Measurements from ENCODE around the gene ADAMTS3.
"Not testable (repeated sequence)": the region's sequence is repeated elsewhere in the genome, so short reads cannot be mapped to it uniquely, and the experiment has no call there.

Gene ADAMTS3

DNA sequence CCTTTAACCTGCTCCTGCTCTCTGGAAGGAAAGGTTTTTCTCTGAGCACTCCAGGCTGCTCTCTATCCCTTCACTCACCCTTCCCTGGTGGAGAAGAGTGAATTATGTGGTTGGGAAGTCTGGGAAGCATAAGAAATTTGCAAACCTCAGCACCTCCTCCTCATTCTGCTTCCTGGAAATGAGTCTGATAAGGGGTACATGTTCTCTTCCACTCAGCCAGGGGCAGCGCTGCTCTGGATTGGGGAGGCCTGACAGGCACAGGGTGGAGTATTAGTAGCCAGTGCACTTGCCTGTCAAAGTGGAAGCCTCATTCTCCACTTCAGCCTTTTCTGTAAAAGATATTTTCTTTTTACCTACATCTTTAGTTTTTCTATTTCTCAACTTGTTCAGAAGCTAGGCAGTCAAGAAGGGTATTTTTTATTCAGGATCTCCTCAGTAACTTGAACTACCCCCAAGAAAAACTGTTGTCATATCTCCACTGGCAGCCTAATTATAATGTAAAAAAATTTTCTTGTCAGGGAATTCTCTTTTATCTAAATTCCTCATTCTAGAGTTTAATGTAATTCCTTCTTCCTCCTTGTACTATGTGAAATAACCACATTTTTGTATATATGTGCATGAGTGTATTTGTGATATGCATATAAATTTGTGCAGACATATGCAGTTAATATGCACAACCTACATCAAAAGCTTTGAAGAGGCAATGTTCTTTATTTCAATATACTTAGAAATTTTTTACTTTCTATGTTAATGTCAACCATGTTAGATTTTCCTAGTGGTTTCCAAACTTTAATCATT, 15.3 kb downstream of the ADAMTS3 start:
- no peak overlapping the region for H3K4me3 ChIP-seq (ENCODE audit: low read length)
- TF ChIP-seq, protein P1, sequence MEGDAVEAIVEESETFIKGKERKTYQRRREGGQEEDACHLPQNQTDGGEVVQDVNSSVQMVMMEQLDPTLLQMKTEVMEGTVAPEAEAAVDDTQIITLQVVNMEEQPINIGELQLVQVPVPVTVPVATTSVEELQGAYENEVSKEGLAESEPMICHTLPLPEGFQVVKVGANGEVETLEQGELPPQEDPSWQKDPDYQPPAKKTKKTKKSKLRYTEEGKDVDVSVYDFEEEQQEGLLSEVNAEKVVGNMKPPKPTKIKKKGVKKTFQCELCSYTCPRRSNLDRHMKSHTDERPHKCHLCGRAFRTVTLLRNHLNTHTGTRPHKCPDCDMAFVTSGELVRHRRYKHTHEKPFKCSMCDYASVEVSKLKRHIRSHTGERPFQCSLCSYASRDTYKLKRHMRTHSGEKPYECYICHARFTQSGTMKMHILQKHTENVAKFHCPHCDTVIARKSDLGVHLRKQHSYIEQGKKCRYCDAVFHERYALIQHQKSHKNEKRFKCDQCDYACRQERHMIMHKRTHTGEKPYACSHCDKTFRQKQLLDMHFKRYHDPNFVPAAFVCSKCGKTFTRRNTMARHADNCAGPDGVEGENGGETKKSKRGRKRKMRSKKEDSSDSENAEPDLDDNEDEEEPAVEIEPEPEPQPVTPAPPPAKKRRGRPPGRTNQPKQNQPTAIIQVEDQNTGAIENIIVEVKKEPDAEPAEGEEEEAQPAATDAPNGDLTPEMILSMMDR (IDR thresholded peaks at IDR 0.05; ENCODE audit: insufficient read depth, low read depth, low read length, missing control alignments): no peak
- no peak for DNase-seq (ENCODE audit: low read depth)

- no peak for DNase-seq (ENCODE audit: low read depth)
- no peak overlapping the region for H3K4me3 ChIP-seq (ENCODE audit: low read length)
These were observed 16.6 kb downstream of the ADAMTS3 start for GRCh38 chr4:72552447-72552846.

DNA sequence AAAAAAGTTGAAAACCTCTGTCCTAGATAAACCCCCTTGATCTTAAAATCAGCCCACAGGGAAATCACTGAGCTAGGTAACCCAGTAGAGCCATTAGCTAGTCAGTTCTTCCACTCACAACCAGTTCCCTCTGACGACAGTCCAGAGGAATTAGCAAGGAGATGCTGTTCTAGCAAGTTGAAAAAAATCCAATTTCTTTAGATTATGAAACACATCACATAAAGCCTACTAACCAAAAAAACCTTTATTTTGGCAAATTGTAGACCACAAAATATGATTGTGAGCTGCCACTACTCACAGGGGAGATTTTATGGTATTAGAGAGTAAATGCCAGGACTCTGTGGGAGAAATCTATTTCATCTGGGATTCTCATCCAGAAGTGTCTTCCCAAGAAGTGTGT, 22.6 kb downstream of the ADAMTS3 start:
- DNase-seq (ENCODE audit: low read depth): no peak
- TF ChIP-seq, protein P1 (IDR thresholded peaks at IDR 0.05; ENCODE audit: insufficient read depth, low read depth, low read length, missing control alignments): no peak
- H3K4me3 ChIP-seq (ENCODE audit: low read length): no peak overlapping the region

More at GRCh38 chr4:72552447-72552846, 16.6 kb downstream of the ADAMTS3 start:
- TF ChIP-seq, protein P1 (IDR thresholded peaks at IDR 0.05; ENCODE audit: insufficient read depth, low read depth, low read length, missing control alignments): no peak

DNA sequence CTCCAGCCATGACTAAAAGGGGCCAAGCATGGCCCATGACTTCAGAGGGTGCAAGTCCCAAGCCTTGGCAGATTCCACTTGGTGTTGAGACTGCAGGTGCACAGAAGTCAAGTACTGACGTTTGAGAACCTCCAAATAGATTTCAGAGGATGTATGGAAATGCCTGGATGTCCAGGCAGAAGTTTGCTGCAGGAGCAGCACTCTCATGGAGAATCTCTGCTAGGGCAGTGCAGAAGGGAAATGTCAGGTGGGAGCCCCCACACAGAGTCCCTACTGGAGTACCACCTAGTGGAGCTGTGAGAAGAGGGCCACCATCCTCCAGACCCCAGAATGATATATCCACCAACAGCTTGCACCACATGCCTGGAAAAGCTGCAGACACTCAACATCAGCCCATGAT, 28.3 kb downstream of the ADAMTS3 start:
- not testable (repeated sequence) for H3K4me3 ChIP-seq (ENCODE audit: low read length); DNase-seq (ENCODE audit: low read depth)

- no peak for DNase-seq (ENCODE audit: low read depth)
- TF ChIP-seq, protein P1 (IDR thresholded peaks at IDR 0.05; ENCODE audit: insufficient read depth, low read depth, low read length, missing control alignments): no peak
- no peak overlapping the region for H3K4me3 ChIP-seq (ENCODE audit: low read length)
These were observed 31.0 kb downstream of the ADAMTS3 start for GRCh38 chr4:72538006-72538405.

DNA sequence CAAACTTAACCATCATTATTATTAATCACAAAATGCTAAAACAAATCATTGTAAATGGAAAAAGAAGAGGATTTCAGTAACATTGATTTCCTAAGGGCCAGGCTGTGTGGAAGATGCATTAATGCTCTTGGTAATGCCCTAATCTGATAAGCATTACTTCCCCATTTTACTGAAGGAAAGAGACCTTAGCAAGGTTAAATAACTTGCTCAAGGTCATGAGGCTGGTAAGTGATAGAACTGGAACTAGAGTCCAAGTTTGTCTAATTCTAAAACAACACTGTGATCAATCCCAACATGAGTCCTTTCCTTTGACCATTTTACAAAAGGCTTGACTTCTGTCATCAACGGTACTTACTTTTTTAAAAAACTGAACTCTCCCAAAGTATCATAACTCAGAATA, 32.6 kb downstream of the ADAMTS3 start:
- TF ChIP-seq, protein P1 (IDR thresholded peaks at IDR 0.05; ENCODE audit: insufficient read depth, low read depth, low read length, missing control alignments): no peak
- H3K4me3 ChIP-seq (ENCODE audit: low read length): no peak overlapping the region
- no peak for DNase-seq (ENCODE audit: low read depth)

DNA sequence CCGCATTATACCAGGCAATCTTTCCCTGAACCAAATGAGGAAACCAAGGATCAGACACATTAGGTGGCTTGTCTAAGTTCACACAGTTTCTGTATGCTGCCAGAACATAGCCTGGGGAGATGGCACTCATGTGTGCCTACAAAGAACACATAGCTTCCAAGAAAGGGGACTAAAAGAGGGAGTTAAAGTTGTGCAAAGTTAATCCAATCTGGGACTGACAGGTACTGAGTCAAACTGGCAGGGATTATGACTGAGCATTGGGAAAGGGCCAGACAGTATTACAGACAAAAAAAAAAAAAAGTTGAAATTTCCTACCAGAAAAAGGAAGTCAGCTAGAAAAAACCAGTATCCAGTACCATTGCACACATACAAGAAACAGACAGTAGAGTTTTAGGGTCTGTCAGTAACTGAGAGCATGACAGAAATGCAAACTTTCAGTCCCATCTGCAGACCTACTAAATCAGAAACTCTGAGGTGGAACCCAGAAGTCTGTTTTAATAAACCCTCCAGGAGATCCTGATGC, 37.2 kb downstream of the ADAMTS3 start:
- TF ChIP-seq, protein P1 (IDR thresholded peaks at IDR 0.05; ENCODE audit: insufficient read depth, low read depth, low read length, missing control alignments): no peak
- peak; percentile 23 for DNase-seq (ENCODE audit: low read depth)
- no peak overlapping the region for H3K4me3 ChIP-seq (ENCODE audit: low read length)

Data from epithelial cell of esophagus (primary cell).